ENCODE measurements around the gene AP1S3.
"Not testable (repeated sequence)": the region's sequence is repeated elsewhere in the genome, so short reads cannot be mapped to it uniquely, and the experiment has no call there.

AP1S3 gene

DNA sequence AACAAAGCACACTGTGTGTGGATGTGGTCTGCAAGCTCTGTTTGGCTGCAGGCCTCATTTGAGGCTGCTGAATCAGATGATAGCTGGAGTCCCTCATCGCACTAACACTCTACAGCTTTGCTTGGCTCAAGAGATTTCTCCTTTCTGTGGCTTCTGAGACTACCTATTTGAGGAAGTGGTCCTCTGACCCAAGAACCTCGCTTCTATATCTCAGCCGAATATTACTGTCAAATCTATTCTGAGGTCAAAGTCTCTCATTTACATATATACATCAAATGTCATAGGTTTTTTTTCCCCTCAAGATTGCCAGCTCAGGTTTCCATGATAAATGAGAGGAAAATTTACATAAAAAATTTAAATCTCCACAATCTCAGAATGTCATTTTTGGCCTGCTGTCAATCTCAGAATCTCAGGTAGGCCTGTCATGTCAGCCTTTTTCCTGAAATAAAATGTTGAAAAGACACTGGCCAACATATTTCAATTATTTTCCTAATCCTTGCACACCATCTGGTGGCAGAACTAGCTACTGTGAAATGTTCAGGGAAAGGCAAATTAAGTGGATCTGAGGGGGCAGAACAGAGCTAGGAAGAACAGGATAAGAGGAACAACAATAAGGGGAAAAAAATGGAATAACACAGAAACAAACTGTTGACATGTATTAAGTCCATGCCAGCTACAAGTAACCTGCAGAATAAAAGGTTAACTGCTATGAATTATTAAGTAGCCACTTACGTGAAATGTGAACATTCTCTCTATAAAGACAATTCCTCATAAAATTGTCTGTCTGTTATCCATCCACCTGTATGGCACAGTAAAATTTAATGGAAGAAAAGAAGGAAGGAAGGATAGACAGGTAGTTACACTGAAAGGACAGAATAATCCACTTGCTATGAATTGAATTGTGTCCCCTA lies 39.3 kb downstream of the AP1S3 start:
- DNase-seq = peak; percentile 58

DNA sequence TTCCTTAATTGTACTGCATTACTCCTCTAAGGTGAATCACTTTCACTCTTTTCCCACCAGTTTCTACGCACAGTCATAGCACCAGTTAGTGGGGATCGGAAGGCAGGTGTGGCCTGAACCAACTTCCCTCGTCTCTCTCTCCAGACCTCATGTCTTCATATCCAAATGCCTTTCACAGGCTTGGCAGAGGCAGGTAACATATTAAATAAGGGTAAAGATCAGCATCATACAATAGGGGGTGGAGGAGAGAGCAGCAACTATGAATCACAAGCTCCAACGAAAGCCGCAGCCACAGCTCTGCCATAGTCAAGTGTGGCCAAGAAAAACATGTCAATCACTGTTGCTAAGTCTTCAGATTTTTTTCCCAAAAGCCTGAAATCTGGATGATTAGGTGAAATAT lies 40.3 kb downstream of the AP1S3 start:
- no peak for DNase-seq

GRCh38 chr2:223789423-223789822 lies 48.0 kb downstream of the AP1S3 start:
- DNase-seq = no peak

DNA sequence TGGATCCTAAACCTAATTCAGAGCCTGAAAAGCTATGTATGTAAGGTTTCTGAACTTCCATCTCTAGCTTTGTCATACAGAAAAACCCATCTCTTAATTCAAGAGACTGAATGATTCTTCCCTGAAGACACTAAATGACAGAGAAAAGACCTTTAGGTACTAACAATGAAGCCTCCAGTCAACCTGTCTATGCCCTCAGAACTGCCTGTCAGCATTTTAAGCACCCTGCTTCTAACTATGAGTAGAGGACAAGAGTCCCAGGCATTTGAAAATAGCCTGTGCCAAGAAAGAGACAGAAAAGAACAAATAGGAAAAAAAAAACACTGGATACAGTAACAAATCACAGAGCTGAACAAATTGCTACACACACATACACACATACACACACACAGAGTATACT lies 48.6 kb downstream of the AP1S3 start:
- no peak for DNase-seq

- DNase-seq = not testable (repeated sequence)
Observed at GRCh38 chr2:223788106-223788505, 49.3 kb downstream of the AP1S3 start.

DNA sequence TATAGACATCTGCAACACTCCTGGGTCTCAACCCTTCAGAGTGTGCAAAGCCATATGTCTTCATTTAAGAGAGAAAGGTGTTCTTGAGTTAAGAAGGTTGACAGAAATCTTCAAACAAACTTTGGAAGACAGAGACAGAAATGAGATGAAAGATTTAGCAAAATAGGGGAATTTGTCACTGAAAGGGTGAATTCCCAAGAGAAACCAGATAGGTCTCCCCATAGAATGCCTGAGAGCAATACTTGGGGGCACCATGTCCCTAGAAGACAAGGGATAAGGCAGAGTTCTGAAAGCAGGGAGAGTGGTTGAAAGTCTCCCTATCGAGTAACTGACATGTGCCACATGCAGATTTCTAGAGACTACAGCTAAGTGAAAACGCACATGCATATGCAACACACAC lies 50.0 kb downstream of the AP1S3 start:
- DNase-seq = no peak

GRCh38 chr2:223786943-223787342 lies 50.4 kb downstream of the AP1S3 start:
- DNase-seq = no peak

DNA sequence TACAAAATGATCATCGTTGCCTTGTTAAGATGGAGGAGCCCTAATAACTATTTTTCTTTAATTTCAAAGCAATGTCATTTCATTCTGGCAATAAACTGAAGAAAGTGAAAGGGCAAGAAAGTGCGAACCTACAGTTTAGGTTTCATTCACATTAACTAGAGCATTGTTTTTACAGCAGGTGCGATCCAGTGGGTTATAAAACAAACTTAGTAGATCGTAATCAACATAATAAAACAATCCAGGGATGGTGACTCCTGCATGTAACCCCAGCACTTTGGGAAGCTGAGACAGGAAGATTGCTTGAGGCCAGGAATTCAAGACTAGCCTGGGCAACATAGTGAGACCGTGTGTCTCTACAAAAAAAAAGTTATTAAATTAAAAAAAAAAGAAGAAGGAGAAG lies 51.1 kb downstream of the AP1S3 start:
- DNase-seq = no peak

DNA sequence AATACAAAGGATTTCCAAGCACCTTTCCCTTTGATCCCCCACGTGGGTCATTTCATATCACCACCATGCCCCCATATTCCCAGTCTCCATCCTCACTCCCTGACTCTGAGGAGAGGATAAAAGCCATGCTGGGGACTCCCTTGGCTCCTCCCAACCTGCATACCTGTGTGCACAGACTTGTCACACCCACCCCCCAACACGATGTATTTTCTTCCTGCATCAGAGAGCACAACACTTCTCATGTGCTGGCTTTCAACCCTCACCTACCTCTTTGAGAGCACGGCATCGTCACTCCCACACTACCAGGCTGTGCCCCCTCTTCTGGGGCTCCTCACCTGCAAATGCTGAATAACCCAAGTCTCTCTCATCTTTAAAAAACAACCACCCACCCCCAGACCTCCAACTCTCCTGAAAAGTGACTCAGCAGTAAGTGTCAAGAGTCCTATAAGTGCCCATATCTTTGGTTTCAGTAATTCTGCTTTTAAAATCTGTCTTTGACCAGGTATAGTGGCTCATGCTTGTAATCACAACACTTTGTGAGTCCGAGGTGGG lies 53.1 kb downstream of the AP1S3 start:
- DNase-seq = no peak

GRCh38 chr2:223782629-223783028 lies 54.8 kb downstream of the AP1S3 start:
- no peak for DNase-seq

DNA sequence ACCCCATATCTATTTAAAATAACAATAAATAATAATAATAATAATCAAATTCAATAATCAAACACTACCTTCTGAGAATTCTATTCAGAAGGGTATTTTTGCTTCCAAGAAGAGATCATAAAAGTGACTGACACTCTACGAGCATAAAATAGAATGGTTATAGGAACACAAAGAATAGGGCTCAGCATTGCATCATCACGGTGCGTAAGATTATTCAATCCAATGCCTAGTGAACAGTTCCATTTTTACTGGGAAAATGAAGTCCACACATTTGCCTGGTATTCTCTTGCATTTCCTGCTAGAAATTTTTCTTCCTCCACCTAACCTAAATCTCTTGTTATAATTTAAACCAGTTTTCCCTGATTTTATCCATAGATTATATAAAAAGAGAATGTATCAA lies 55.8 kb downstream of the AP1S3 start:
- no peak for DNase-seq

GRCh38 chr2:223779877-223780276 lies 57.5 kb downstream of the AP1S3 start:
- DNase-seq = peak; percentile 33

DNA sequence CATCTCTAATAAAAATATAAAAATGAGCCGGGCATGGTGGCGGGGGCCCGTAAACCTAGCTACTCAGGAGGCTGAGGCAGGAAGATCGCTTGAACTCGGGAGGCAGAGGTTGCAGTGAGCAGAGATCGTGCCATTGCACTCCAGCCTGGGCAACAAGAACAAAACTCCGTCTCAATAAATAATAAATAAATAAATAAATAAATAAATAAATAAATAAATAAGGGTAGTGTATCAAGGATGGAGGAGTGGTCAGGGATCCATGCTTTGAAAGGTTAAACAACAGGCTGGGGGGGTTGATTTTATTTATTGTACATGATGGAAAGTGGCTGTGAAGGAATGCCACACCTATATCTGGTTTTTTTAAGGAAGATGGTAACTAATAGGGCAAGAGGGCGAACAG lies 63.2 kb downstream of the AP1S3 start:
- DNase-seq = no peak

DNA sequence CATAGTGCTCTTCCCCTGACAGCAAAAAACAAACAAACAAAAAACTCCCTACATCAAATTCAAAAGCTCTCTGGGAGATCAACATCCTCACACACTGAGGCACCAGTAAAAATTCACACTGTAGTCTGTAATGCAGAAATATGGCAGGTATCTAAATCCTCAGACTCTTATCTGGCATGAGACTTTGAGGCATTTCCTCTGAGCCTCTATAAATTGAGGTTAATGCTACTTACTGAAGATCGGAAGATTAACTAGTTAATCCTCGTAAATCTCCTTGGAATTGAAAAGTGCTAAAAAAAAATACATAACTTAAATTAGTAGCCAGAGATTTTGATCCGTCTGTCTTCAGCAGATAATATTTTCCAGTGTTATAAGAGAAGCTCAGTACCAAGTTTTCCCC lies 65.0 kb downstream of the AP1S3 start:
- no peak for DNase-seq

- no peak for DNase-seq
Observed at GRCh38 chr2:223771475-223771874, 65.9 kb downstream of the AP1S3 start.

- DNase-seq = no peak
Observed at GRCh38 chr2:223768179-223768578, 69.2 kb downstream of the AP1S3 start.

DNA sequence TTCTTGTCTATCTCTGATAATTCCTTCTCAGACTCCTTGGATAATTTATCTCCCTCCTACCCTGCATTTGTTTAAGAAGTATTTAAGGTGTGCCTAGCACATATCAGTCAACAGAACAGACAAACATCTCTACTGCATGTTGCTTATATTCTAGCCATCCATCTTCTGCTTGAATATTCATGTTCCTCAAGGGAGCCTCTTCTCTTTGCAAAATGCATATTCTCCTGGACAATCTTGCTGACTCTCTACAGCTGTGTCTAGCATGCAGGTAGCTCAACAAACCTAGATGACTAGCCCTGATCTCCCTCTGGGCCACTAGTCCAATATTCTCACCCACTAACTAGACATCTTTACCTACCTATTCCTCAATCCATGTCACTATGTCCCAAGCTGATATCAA lies 70.0 kb downstream of the AP1S3 start:
- no peak for DNase-seq

DNA sequence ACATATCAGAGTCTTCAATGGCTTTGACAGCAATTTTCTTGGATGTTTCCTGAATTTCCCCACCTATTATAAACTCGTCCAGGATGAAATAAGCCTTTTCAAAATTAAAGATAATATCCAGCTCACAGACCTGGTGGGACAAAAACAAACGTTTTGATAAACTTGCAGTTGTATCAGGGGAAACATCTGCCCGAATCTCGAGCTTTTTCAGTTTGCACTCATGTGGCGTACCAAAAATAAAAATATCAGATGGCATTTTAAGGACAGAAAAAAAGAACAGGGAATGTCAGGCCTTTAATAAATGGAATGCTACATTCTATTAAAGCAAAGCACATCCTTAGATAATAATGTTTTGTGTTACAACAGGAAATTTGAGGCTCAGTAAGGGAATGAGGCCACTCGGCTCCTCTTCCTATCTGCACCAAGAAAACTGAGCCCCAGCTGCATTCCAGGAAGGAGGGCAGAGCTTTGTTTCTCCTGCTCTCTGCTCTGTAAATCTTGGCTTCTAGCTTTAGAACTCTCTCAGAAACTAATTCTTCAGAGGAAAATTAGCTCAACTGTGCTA lies 72.1 kb downstream of the AP1S3 start:
- no peak for DNase-seq

DNA sequence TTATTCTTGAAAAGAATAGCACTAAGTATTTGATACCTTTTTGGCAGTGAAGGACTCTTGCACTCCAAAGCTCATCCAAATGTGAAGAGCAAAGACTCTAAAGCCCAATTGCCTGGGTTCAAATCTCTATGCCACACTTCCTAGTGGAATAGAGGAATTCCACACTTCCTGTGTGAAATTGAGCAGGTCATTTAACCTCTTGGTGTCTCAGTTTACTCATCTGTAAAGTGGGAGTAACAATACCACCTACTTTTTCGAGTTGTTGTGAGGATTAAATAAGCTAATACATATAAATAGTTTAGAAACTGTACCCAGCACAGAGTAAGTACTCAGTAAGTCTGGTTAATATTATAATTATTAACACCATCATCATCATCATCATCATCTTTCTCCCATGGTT lies 72.6 kb downstream of the AP1S3 start:
- DNase-seq = no peak

DNA sequence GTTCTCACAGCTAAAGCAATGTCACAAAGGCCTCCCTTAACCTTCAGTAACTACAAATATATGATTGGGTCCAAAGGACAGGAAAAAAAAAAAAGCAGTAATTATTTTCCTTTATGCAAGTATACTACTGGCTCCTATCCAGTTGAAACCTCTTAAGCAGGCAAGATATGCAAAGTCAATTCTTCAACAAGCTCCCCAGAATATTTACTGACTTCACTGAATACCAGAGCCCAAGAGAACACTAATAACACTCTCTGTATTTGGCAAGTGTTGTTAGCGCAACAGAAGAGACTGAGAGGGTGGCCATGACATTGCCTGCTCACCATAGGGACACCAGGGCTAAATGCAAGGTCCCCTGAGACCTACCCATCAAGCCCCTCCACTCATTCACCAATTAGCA lies 74.5 kb downstream of the AP1S3 start:
- DNase-seq = no peak

GRCh38 chr2:223761746-223762145 lies 75.6 kb downstream of the AP1S3 start:
- DNase-seq = not testable (repeated sequence)

DNA sequence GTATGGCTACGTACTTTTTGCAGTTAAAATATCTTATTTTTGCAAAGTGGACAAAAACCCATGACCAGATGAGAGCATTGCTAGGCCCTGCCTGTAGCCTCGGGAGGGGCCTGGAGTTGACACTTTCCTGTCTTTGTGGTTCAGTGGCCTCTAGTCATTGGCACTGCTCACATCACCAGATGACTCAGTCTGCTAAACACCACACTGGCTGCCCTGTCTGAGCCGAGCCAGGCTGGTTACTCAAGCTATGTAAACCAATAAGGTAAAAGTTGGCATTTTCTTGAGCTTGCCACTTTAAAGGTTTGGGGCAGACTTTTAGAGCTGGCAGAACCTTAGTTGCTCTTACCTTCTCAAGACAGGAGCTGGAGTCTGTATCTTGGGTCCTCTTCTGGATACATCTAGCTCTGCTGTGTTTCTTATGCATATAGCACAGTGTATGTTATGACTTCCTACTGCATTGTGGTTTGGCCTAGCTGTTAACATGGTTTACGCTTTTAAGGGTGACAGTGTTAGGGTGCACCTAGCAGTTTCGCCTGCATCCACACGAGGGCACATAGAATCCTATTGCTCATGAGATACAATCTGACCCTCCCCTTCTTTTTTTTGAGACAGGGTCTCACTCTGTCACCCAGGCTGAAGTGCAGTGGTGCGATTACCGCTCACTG lies 76.4 kb downstream of the AP1S3 start:
- DNase-seq = peak; percentile 71

- peak; percentile 37 for DNase-seq
Observed at GRCh38 chr2:223759569-223760430, 77.6 kb downstream of the AP1S3 start.

Data from fibroblast of skin of right quadriceps (primary cell).